CD4-positive, alpha-beta T cell treated with Interferon gamma for 1 hour (primary cell): Measurements from ENCODE around the gene KIF3B.
A peak's percentile ranks its signal among the peaks of the same experiment; 100 is the strongest.
"Not testable (repeated sequence)": the region's sequence is repeated elsewhere in the genome, so short reads cannot be mapped to it uniquely, and the experiment has no call there.

Source experiments
- DNase-seq: peaks from one replicate; pipeline ENCODE4 v3.0.0-alpha.2; 2020

KIF3B gene

DNA sequence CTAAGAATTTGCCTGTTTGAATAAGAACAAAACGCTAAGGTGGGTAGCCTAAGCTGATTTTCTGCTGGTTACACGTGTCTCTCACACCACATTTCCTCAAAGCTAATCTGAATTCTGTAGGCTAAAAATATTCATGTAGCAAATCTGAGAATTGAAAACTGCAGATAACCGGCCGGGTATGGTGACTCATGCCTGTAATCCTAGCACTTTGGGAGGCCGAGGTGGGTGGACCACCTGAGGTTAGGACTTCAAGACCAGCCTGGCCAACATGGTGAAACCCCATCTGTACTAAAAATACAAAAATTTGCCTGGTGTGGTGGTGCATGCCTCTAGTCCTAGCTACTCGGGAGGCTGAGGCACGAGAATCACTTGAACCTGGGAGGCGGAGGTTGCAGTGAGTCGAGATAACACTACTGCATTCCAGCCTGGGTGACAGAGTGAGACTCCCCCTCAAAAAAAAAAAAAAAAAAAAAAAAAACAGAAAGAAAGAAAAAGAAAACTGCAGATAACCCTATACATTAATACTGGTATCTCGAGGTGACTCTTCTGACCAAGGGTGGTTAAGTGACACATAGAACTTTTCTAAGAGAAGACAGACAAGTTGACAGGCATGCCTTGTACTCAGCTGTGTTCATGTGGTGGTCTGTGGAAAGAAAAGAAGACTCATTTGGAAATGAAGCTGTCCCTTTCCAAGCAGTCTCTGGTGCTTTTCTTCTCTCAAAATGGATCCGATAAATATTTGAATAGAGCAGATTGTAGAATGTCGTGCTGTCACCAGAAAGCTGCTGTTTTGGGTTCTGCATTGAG, 55.9 kb downstream of the KIF3B start:
- DNase-seq = no peak

DNA sequence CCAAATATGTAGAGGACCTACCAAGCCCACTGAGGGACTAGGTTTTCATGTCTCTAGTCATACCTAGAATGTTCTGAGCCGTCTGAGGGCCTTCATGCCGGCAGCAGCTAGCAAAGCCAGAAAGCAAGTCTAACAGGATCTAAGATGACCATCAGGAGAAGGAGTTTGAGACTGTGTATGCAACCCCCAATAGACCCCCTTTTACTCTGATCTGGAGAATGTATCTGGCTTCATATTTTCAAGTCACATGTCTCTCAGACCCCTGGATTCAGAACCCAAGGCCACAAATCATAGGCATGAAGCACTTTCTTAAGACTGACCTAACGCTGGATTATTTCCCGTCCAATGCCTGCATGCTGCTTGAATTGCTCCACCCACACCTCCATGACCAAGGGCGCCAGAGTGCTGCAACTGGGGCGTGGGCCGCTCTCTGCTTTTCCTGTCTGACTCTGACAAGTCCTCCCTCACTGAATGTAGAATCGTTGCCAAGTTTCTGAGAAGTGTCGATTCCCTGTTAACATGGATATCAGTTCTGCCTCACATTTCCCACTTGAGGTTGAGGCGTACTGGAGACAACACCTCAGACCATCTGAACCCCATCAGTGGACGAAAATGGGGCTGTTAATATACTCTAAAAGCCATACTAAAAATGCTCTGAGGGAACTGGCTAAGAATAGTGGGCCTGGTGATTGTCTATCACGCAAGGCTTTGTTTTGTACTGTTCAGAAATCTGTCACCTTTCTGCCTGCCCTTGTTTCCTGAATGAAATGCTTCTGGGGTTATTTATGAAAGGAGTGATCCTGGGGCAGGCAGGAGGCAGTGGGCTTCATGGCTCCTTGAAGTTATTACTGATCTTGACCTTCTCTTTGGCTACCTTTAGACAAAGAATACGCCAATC, 56.8 kb downstream of the KIF3B start:
- DNase-seq = peak; percentile 32

DNA sequence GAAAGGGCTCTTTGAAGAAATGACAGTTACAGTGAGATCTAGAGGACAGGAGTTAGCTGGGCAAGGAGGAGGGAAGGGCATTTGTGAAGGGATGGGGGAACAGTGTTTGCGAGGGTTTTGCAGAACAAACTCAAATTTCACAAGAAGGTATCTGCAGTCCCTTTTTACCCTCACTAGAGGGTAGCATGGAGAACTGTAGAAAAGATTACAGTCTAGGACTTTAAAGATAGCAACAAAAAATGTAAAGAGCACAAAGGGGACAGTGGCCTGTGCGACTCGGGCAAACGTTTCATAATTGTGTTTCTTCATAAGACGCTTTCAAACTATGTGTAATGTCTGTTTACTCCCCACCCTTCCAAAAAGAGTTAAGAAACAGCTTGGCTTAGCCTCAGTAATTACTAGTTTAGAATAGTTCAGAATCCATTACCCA, 59.5 kb downstream of the KIF3B start:
- DNase-seq = no peak

DNA sequence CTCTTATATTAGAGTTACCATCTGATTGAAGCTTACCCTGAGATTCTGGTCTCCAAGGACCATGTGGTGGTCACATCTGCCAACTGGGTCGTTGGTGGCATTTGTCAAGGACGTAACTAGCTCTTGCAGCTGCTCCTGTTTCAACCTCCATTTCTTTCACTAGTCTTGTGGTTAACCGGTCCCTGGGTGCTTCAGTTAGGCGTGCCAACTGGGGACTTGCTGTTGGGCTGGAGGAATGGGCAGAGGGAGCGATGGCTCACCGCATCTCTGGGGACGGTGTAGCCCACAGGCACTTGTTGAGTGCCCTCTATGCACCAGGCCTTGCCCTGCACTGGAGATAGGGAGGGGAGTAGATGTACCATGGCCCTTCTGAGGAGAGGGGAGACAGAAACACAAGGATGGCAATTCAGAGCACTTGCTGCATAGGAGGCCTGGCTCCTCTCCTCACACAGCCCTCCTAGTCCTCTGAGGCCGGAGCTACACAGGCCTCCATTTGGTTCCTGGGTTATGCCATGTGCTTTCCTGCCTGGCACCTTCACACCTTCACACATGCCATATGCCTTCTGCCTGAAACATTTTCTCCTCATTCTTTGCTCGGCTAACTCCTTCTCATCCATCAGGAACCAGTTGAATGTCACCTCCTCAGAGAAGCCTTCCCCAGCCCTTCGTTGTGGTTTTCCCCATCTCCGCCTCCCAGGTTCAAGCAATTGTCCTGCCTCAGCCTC, 60.6 kb downstream of the KIF3B start:
- no peak for DNase-seq

DNA sequence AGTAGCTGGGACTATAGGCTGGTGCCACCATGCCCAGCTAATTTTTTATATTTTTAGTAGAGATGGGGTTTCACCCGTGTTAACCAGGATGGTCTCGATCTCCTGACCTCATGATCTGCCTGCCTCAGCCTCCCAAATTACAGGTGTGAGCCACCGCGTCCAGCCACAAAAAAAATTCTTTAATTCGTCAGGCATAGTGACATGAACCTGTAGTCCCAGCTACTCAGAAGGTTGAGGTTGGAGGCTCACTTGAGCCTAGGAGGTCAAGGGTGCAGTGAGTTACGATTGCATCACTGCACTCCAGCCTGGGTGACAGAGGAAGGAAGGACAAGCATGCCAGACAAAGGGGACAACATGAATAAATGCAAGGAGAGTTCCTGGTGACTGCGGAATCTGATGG, 61.2 kb downstream of the KIF3B start:
- no peak for DNase-seq

DNA sequence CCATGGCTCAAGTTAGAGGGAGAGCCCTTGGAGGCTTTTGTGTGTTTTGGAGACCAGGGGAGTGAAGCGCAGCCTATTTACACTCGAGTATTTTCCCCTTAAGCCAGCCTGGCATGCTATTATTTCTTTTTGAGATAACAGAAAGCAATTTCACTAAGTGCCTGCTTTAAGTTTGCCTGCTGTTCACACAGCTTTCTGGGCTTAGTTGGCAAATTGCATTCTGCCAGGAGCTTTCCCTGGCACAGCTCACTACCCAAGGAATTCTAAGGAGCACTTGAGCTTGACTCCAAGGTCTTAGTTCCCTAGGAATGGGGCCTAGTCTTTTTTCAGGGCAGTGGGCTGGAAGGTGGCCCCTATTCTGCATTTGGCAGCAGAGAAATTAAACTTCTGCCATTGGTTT, 61.7 kb downstream of the KIF3B start:
- DNase-seq = no peak

DNA sequence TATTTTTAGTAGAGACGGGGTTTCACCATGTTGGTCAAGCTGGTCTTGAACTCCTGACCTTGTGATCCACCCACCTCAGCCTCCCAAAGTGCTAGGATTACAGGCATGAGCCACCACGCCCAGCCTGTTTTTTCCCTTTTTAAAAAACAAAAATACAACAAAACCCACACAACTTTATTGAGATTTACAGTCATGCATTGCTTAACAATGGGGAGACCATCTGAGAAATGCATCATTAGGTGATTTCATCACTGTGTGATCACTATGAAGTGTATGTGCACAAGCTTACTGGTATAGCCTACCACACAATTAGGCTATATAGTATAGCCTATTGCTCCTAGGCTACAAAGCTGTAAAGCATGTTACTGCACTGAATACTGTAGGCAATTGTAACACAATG, 63.6 kb downstream of the KIF3B start:
- not testable (repeated sequence) for DNase-seq

DNA sequence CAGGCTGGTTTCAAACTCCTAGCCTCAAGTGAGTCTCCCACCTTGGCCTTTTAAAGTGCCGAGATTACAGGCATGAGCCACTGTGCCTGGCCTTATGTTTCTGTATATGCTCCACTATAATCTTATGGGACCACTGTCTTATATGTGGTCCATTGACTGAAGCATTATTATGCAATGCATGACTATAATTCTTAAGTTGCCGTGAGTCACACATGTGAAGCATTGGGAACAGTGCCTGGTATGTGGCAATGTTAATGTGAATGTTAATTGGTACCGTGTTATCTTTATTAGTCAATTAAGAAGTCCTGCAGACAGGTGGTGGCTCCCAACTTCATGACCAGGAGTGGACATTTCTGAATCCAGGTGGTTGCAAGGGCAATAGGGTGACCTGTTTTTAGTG, 66.0 kb downstream of the KIF3B start:
- DNase-seq = no peak

DNA sequence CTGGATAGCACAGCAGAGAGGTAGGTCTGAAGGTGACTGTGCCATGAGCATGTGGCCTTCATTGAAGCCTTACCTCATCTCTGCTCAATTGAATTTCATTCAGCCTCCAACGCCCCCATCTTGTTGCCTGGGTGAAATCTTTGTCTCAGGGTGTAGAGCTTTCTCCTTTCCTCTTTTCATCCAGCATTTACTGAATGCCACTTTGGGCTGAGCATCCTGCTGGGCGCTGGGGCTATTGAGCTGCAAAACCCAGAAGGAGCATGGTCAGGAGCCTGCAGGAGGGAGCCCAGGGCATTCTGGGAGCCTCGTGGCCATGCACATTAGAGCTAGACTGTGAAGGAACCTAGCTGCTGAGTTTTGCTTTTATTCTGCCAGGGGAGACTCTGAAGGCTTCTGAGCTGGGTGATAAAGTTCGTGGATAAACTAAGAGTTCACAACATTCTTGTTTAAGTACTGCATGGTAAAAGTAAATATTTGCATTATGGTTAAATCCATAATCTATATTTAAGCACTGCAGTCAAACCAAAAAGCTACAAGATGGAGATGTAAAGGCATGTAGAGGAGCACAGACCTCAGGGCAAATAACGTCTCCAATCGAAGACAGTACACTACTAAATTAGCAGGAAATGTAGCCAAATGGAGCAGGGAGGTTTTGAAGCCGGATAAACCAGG, 67.5 kb downstream of the KIF3B start:
- DNase-seq = no peak

DNA sequence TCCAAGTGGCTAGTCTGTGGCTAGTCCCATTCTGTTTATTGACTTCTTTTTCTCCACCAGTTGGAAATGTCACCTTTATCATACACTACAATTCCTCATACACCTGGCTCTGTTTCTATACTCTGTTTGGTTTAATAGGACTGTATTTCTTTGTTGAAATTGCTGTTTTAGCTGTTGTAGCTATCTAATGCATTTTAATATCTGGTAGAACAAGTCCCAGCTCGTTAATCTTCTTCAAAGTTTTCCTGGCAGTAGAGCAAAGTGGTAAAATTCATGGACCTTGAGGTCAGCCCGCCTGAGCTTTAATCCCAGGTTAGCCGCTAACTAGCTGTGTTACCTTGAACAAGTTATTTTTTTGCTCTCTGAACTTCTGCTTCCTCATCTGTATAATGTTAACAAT, 70.8 kb downstream of the KIF3B start:
- no peak for DNase-seq

DNA sequence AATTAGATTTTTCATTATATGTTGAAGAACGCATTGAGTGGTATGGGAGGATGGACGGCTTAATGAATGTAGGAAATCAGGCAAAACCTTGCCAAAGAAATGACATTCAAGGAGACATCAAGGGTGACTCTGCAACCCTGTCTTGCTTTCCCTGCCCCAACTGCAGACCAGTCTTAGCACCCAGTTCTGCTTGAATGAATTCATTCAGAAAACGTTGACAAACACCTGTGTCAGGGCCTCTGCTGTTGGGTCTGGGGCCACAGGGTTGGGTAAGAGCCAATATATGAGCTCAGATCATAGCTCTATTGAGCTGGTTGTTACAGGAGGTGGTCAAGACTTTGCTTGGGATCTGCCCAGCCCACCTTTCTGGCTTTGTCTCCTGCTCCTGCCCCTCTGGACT, 73.0 kb downstream of the KIF3B start:
- no peak for DNase-seq

DNA sequence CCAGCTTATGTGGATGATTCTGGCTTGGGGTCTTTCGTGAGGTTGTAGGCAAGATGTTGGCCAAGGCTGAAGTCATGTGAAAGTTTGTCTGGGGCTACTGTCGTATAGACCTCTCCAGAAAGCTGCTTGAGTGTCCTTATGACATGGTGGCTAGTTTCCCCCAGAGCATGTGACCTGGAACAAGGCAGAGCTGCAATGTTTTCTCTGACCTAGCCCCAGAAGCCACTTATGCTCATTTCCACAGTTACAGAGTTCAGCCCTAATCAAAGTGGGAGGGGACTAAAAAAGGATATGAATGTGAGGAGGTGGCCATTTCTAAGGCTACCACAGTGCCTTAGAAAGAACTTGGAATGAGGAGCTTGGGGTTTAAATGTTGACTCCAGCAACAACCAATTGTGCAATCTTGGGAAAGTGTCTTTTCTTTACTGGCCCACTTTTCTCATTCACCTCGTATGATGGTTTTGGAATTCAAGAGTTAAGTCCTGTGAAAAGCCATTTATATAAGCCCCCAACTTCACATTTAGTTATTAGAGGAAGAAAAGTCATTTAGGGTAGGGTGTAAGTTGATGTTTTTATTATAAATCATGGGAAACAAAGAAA, 74.8 kb downstream of the KIF3B start:
- DNase-seq = no peak

DNA sequence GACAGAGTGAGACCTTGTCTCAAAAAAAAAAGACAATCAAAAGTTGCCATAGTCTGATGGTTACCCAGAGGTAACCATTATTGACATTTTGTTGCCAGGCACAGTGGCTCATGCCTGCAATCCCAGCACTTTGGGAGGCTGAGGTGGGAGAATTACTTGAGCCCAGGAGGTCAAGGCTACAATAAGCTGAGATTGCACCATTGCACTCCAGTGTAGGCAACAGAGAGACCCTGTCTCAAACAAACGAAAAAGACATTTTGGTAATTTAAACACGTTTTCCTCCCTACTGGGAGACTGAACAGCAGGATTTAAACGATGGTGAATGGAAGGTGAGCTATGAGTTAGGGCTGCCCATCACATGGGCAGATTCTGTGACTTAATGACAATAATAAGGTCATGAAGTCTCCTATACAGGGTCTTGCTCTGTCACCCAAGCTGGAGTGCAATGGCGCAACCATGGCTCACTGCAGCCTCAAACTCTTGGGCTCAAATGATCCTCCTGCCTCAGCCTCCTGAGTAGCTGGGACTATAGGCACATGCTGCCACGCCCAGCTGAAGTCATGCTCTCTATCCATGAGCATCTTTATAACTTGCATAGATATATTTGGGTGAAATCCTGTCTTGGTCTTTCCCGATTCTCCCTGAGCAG, 76.5 kb downstream of the KIF3B start:
- DNase-seq = no peak

DNA sequence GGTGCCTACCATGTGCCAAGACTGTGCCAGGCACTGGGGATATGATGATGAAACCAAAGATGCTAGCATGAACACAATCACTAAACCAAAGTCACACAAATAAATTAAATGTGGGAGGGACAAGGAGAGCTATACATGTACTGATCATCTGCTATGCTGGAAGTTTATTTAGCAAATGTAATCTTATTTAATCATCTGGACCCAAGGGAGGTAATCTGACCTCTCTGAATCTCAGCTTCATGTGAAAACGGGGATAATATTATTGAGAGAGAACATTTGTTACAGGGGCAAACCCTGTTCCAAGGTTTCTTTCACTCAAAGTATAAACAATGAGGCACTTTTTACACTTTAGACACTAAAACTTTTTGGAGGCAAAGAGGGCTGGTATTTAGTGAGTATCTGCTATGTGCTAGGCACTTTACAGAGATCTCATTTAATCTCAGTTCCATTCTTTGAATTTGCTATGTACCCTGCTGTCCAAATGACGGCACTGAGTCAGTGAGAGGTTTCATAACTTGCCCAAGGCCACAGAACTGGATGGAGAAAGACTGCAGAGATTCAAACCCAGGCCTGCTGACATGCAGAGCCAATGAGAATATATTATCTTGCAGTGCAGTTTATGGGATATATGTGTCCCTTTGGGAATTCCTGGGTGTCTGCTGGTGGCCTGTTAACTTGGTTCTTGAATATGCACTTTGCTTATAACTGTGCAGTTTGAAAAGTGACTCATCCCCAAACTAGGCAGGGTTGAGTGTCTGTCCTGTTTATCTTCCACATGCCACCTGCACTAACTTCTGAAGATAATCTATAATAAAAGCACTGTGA, 77.4 kb downstream of the KIF3B start:
- DNase-seq = no peak

DNA sequence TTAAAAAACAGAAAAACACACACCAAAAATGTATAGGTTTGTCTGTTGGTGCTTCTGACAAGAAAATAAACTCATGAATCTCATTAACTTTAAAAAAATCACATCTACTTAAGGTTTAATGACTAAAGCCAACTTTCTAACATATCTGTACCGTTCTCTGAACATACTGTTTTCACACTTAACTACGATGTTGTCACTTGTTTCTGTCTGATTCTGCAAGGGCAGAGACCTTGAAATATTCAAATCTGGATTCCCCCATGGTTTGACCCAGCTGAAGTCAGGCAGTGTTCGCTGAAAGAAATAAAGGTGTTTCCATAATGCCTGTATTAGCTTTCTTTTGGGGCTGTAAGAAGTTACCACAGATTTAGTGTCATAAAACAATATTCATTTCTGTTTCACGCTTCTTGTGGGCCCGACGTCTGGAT, 78.0 kb downstream of the KIF3B start:
- DNase-seq = no peak

DNA sequence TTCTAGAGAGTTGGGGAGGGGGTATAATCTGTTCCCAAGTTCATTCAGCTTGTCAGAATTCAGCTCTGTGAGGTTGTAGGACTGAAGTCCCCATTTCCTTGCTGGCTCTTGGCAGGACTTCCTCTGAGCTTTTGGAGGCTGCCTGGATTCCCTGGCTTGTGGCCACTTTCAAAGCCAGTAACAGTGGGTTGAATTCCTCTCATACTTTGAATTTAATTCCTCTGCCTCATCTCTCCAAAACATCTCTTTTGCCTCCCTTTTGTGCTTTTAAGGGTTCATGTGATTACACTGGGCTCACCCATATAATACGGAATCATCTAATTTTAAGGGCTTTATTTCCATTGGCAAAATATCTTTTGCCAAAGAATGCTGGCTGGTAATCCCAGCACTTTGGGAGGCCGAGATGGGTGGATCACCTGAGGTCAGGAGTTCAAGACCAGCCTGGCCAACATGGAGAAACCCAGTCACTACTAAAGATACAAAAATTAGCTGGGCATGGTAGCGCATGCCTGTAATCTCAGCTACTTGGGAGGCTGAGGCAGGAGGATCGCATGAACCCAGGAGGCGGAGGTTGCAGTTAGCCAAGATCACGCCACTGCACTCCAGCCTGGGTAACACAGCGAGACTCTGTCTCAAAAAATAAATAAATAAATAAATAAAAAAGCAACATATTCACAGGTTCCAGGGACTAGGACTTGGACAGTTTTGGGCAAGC, 78.6 kb downstream of the KIF3B start:
- not testable (repeated sequence) for DNase-seq

DNA sequence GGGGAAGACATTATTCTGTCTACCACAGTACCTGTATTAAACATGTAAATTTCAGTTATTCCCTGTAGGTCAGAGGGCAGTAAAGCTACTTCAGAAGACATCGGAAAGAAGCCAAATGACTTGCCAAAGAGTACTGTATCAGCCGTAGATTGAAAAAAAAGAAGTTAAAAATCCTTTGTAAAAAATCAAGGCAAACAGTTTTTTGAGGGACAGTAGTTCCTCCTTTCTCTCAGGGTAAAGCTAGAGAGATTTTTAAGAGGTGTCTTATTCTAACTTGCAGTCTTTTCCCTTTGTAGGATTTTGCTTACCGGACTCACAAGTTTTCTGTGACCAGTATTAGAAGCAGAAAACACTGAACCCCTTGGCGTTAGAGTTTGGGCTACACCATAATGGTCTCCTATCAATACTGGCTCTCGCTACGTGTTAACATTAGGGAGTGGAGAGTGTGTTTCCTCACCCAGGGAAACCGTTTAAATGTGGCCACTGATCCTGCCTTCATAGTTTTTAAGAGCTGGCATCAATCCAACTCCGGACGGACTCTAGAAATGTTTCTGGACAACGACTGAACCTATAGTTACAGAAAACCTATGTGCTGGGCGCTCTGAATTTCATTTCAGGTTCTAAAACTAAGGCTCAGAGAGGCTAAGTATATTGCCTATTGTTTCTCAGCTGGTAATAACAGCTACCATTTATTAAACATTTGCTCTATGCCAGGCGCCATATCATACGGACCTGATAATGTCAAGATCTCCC, 79.3 kb downstream of the KIF3B start:
- no peak for DNase-seq

DNA sequence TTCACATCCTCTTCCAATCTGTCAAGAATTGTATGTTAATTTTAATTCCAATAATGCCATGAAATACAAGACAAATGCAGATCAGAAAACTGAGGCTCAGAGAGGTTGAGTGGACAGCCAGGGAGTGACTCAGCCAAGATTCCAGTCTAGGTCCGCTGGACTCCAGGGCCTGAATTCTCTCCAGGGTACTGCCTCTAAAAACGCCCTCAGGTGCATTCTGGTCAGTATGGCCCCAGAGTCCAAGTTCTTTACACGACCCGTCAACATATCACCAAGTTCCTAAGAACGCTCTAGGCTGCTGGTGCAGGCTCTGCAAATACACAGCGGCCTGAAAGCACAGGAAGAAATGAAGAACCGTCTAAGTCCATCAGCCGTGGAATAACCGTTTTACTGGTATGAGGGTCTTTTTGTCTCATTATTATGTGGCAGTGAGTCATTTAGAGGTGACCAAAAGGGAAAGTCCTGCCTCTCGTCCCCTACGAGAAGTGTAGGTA, 80.0 kb downstream of the KIF3B start:
- DNase-seq = no peak
